22Rv1 (cell line): ENCODE results near the gene FRAS1.

Source experiments
- H3K27ac ChIP-seq: fragments of 450-650 bp; 2 replicates; pipeline ENCODE4 v1.5.1; 2017
- CTCF ChIP-seq: fragments of 450-650 bp; IDR thresholded peaks from 2 replicates; pipeline ENCODE4 v1.5.1; 2017; ENCODE audit warnings: mild to moderate bottlenecking
- ZFX ChIP-seq: fragments of 450-650 bp; IDR thresholded peaks from 2 replicates; pipeline ENCODE4 v1.6.1; 2017; ENCODE audit warnings: antibody characterized with exemption, borderline replicate concordance

The FRAS1 gene

GRCh38 chr4:78592088-78592783 is 535.1 kb downstream of the FRAS1 start:
- no peak overlapping the region for H3K27ac ChIP-seq
- TF ChIP-seq ZFX (no peak), CTCF (peak; percentile 70)
